GM12864 (cell line): ENCODE results near the gene MOAP1.
"Not testable (repeated sequence)": the region's sequence is repeated elsewhere in the genome, so short reads cannot be mapped to it uniquely, and the experiment has no call there.

Experiments
- DNase-seq: peaks from one replicate; pipeline ENCODE4 v3.0.0-alpha.2; 2011; ENCODE audit warnings: low read depth
- H3K4me3 ChIP-seq: 2 replicates; pipeline ENCODE4 v1.5.1; 2011; ENCODE audit warnings: mild to moderate bottlenecking, low read depth, low read length, control low read depth
- CTCF ChIP-seq: IDR thresholded peaks from 2 replicates; pipeline ENCODE4 v1.5.1; 2011; ENCODE audit warnings: low read depth, mild to moderate bottlenecking, moderate library complexity, low read length, control low read depth, inconsistent platforms; ENCODE audit errors: missing control alignments

MOAP1 gene

GRCh38 chr14:93150227-93151208, 34.2 kb downstream of the MOAP1 start:
- no peak for TF ChIP-seq CTCF
- H3K4me3 ChIP-seq: no peak overlapping the region
- DNase-seq: no peak

GRCh38 chr14:93148979-93149378, 35.7 kb downstream of the MOAP1 start:
- no peak for DNase-seq
- TF ChIP-seq CTCF: no peak
- H3K4me3 ChIP-seq: no peak overlapping the region

- DNase-seq: no peak
- H3K4me3 ChIP-seq: no peak overlapping the region
- TF ChIP-seq CTCF: no peak
Observed at GRCh38 chr14:93146119-93146518, 38.6 kb downstream of the MOAP1 start.

GRCh38 chr14:93142854-93143652, 41.6 kb downstream of the MOAP1 start:
- no peak overlapping the region for H3K4me3 ChIP-seq
- no peak for TF ChIP-seq CTCF
- DNase-seq: no peak

- H3K4me3 ChIP-seq: no peak overlapping the region
- DNase-seq: no peak
- TF ChIP-seq CTCF: no peak
Observed at GRCh38 chr14:93137864-93138263, 46.8 kb downstream of the MOAP1 start.

- DNase-seq, H3K4me3 ChIP-seq: not testable (repeated sequence)
Observed at GRCh38 chr14:93136508-93136907, 48.2 kb downstream of the MOAP1 start.

- TF ChIP-seq CTCF: no peak
- no peak for DNase-seq
- no peak overlapping the region for H3K4me3 ChIP-seq
Observed at GRCh38 chr14:93136009-93136408, 48.7 kb downstream of the MOAP1 start.
